ENCODE measurements around the gene EPB41L5.

- TF ChIP-seq POLR2AphosphoS5 (IDR thresholded peaks at IDR 0.05) (no peak), CTCF (IDR thresholded peaks at IDR 0.05) (no peak), EP300 (IDR thresholded peaks at IDR 0.05) (no peak), POLR2A (IDR thresholded peaks at IDR 0.05) (no peak)
These were observed 213.4 kb downstream of the EPB41L5 start for GRCh38 chr2:120226316-120226715.
